SK-N-SH (cell line): ENCODE data around the gene NTNG2. TPM values are rescaled to one million over a fixed set of nuclear protein-coding genes. Genes with fewer than 3 reads are reported as not detected.

Source experiments
- CTCF ChIA-PET: fragments of 300-600, 350-600 bp; formaldehyde crosslinking; extraction: SDS; loops from one replicate; lab custom pipeline; 2021; lab: Yijun Ruan, JAX
- POLR2A ChIA-PET: fragments of 350-600 bp; sonication (Branson Sonifier 250); formaldehyde crosslinking; extraction: SDS; loops from one replicate; lab custom pipeline; 2020; ENCODE audit warnings: antibody characterized with exemption, inconsistent platforms; lab: Yijun Ruan, JAX
- DNase-seq: peaks from one replicate; pipeline ENCODE4 v3.0.0; 2012
- H2AFZ ChIP-seq: fragments of 200-600 bp; sonication (generic); 2 replicates; pipeline ENCODE4 v1.8.1; 2016; ENCODE audit warnings: antibody characterized with exemption, mild to moderate bottlenecking, low read depth
- H3F3A ChIP-seq: fragments of 200-600 bp; sonication (generic); replicated peaks from 2 replicates; pipeline ENCODE3; 2016; ENCODE audit warnings: antibody characterized with exemption, mild to moderate bottlenecking; ENCODE audit not compliant: insufficient read depth
- H3K27ac ChIP-seq, 2 experiments: fragments of 200-500 bp in 1 of 2; fragments of 200-600 bp in 1 of 2; sonication (Bioruptor generic) in 1 of 2; sonication (generic), shearing (Covaris generic) in 1 of 2; 2 replicates each; pipeline versions ENCODE4 v1.5.1 to v1.6.1; 2014 to 2016; ENCODE audit warnings: low read depth in 2 of 2, inconsistent platforms in 1 of 2, low read length in 1 of 2, mild to moderate bottlenecking in 1 of 2, mixed read lengths in 1 of 2
- H3K27me3 ChIP-seq: fragments of 200-600 bp; sonication (generic), shearing (Covaris generic); 2 replicates; pipeline ENCODE4 v1.6.1; 2016; ENCODE audit warnings: mixed run types; ENCODE audit not compliant: insufficient read depth
- H3K36me3 ChIP-seq, 2 experiments: fragments of 200-500 bp in 1 of 2; fragments of 200-600 bp in 1 of 2; sonication (Bioruptor generic) in 1 of 2; sonication (generic) in 1 of 2; replicated peaks in 1 of 2; 2 replicates each; pipeline versions ENCODE3 to v1.5.1; 2014 to 2016; ENCODE audit warnings: low read length in 1 of 2, mild to moderate bottlenecking in 1 of 2; ENCODE audit not compliant: insufficient read depth in 2 of 2, control insufficient read depth in 1 of 2
- H3K4me1 ChIP-seq, 2 experiments: fragments of 200-500 bp in 1 of 2; fragments of 200-600 bp in 1 of 2; sonication (Bioruptor generic) in 1 of 2; sonication (generic), shearing (Covaris generic) in 1 of 2; 2 replicates each; pipeline versions ENCODE4 v1.5.1 to v1.6.1; 2014 to 2016; ENCODE audit warnings: low read depth in 1 of 2, low read length in 1 of 2, mixed run types in 1 of 2; ENCODE audit not compliant: insufficient read depth in 2 of 2, control insufficient read depth in 1 of 2
- H3K4me2 ChIP-seq: fragments of 200-600 bp; sonication (generic), shearing (Covaris generic); 2 replicates; pipeline ENCODE4 v1.6.1; 2017; ENCODE audit warnings: mixed run types
- H3K4me3 ChIP-seq, 2 experiments: fragments of 200-500 bp in 1 of 2; fragments of 200-600 bp in 1 of 2; sonication (Bioruptor generic) in 1 of 2; sonication (generic), shearing (Covaris generic) in 1 of 2; 2 replicates each; pipeline versions ENCODE4 v1.5.1 to v1.8.1; 2014 to 2016; ENCODE audit warnings: low read depth in 2 of 2, inconsistent platforms in 1 of 2, low read length in 1 of 2, mild to moderate bottlenecking in 1 of 2, mixed read lengths in 1 of 2, moderate library complexity in 1 of 2
- H3K79me2 ChIP-seq: fragments of 200-600 bp; sonication (generic); 2 replicates; pipeline ENCODE4 v1.8.1; 2017; ENCODE audit warnings: mild to moderate bottlenecking; ENCODE audit not compliant: insufficient read depth
- H3K9ac ChIP-seq: fragments of 200-600 bp; sonication (generic); 2 replicates; pipeline ENCODE4 v1.6.1; 2017; ENCODE audit warnings: mixed run types
- H3K9me2 ChIP-seq: fragments of 200-600 bp; sonication (generic); 2 replicates; pipeline ENCODE4 v1.6.1; 2017; ENCODE audit warnings: mixed run types
- H3K9me3 ChIP-seq: fragments of 200-600 bp; sonication (generic); 2 replicates; pipeline ENCODE4 v1.6.1; 2017; ENCODE audit warnings: mixed run types, mild to moderate bottlenecking, moderate library complexity
- H4K20me1 ChIP-seq: fragments of 200-600 bp; sonication (generic); 2 replicates; pipeline ENCODE4 v1.6.1; 2017; ENCODE audit warnings: mild to moderate bottlenecking, mixed run types; ENCODE audit not compliant: insufficient read depth
- CHD2 ChIP-seq: fragments of 150-350 bp; IDR thresholded peaks from 2 replicates; pipeline ENCODE4 v1.6.1; 2018; ENCODE audit warnings: low read length; ENCODE audit not compliant: partially characterized antibody
- EP300 ChIP-seq, 2 experiments: IDR thresholded peaks; 2 replicates each; pipeline versions ENCODE4 v1.4.0 to v1.6.1; 2012; ENCODE audit warnings: borderline replicate concordance in 1 of 2, low read depth in 1 of 2, low read length in 1 of 2
- EZH2phosphoT487 ChIP-seq: fragments of 200-600 bp; sonication (generic); IDR thresholded peaks from 2 replicates; pipeline ENCODE4 v1.6.1; 2017; ENCODE audit warnings: low read depth, mixed run types, mild to moderate bottlenecking, antibody characterized with exemption, moderate library complexity, borderline replicate concordance
- FOSL2 ChIP-seq: IDR thresholded peaks from 2 replicates; pipeline ENCODE4 v1.4.0; 2012; ENCODE audit warnings: low read depth, mild to moderate bottlenecking, moderate library complexity, borderline replicate concordance
- FOXJ3 ChIP-seq: sonication (generic); formaldehyde crosslinking; IDR thresholded peaks from 2 replicates; pipeline ENCODE4 v1.5.1; 2020; ENCODE audit warnings: mild to moderate bottlenecking, missing genetic modification reagents
- GABPA ChIP-seq: IDR thresholded peaks from 2 replicates; pipeline ENCODE4 v1.4.0; 2012; ENCODE audit warnings: low read depth, mild to moderate bottlenecking
- GATA2 ChIP-seq: sonication (generic); formaldehyde crosslinking; IDR thresholded peaks from 2 replicates; pipeline ENCODE4 v1.5.0; 2020; ENCODE audit warnings: mild to moderate bottlenecking, missing genetic modification reagents
- JUND ChIP-seq: IDR thresholded peaks from 2 replicates; pipeline ENCODE4 v1.4.0; 2012
- MEF2A ChIP-seq: IDR thresholded peaks from 2 replicates; pipeline ENCODE4 v1.4.0; 2012; ENCODE audit warnings: low read depth, borderline replicate concordance
- NRF1 ChIP-seq: IDR thresholded peaks from 2 replicates; pipeline ENCODE4 v1.6.1; 2012; ENCODE audit warnings: low read depth, mild to moderate bottlenecking, low read length
- RAD21 ChIP-seq: IDR thresholded peaks from 2 replicates; pipeline ENCODE4 v1.6.1; 2012; ENCODE audit warnings: mild to moderate bottlenecking, low read length
- RCOR1 ChIP-seq: fragments of 150-350 bp; IDR thresholded peaks from 2 replicates; pipeline ENCODE4 v1.6.1; 2017; ENCODE audit warnings: antibody characterized with exemption, low read length
- RXRA ChIP-seq: IDR thresholded peaks from 2 replicates; pipeline ENCODE4 v1.4.0; 2012; ENCODE audit warnings: low read depth, mild to moderate bottlenecking, borderline replicate concordance
- SIN3A ChIP-seq: IDR thresholded peaks from 2 replicates; pipeline ENCODE4 v1.6.1; 2012; ENCODE audit warnings: low read depth, mild to moderate bottlenecking, low read length, moderate library complexity, borderline replicate concordance
- TAF1 ChIP-seq: IDR thresholded peaks from 2 replicates; pipeline ENCODE4 v1.6.1; 2012; ENCODE audit warnings: low read depth, mild to moderate bottlenecking, low read length, moderate library complexity, borderline replicate concordance
- TCF12 ChIP-seq: IDR thresholded peaks from 2 replicates; pipeline ENCODE4 v1.4.0; 2012
- YY1 ChIP-seq: IDR thresholded peaks from 2 replicates; pipeline ENCODE4 v1.4.0; 2012; ENCODE audit warnings: low read depth, mild to moderate bottlenecking
- WGBS: methylation state at CpG from one replicate; pipeline ENCODE4 v1.1.6; 2017; ENCODE audit warnings: low lambda C conversion rate; 5-methylcytosine and 5-hydroxymethylcytosine counted together
- polyA plus RNA-seq, 3 experiments: library from polyadenylated mRNA; depleted of rRNA; stranded (reverse); fragments of >200 nt; gene quantifications; 2 replicates each; pipeline ENCODE4 v1.2.3, GENCODE V29; 2012
- TF ChIP-seq, protein P1 (sequence below): fragments of 150-350 bp; IDR thresholded peaks from 2 replicates; pipeline ENCODE4 v1.6.1; 2016; ENCODE audit warnings: mild to moderate bottlenecking, low read depth, low read length
- TF ChIP-seq, protein P2 (sequence below): IDR thresholded peaks from 2 replicates; pipeline ENCODE4; 2012
- TF ChIP-seq, protein P3 (sequence below): fragments of 200-600 bp; sonication (generic); IDR thresholded peaks from 2 replicates; pipeline ENCODE4 v1.6.1; 2017; ENCODE audit warnings: antibody characterized with exemption, mild to moderate bottlenecking, moderate library complexity

Gene NTNG2
- polyA plus RNA-seq, 1 of the 3 experiments (the other 2 are of a cell fraction) = 6.1 TPM

DNA sequence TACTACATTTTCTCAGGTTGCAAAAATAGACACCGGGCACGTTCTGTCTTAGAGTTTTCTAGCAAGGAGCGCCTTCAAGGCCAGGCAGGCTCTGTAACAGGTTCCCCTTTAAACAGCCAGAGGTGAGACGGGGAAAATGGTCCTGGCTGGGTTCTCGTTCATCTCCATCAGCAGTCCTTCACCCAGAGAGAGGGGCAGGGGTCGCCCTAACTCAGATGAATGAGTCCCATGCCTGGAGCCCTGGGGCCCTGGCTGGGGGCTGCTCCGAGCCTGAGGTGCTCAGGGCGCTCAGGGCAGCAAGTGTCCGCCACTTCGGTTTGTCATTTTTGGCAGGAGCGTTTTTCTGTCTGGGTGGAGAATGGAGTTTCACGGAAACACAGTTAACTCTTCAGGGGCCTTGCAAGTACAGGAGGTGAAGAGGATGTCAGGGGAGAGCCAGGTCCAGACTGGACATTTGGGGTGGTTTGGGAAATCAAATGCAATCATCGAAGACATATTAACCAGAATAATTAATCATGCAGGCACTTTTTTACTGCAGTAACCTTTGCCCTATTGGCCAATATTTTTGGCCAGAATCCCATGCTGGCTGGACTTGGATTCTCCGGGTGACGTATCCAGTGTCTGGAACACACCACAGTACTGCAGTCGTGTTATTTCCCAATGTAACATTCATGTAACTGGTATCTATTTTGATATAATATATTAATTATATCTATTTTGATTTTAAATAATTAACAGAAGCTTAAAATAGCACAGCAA, 2.9 kb downstream of the NTNG2 start:
- no peaks in the 10 kb centered on the region for H3K36me3 ChIP-seq
- no peaks in the 10 kb centered on the region for H3K9me2 ChIP-seq
- H3K4me1 ChIP-seq = peaks cover 0 to 39% of the 10 kb centered on the region in 2 experiments; a peak in 1 of 4 replicates
- TF ChIP-seq NRF1 (no peak), RAD21 (no peak), MEF2A (no peak), SIN3A (no peak), GATA2 (CRISPR knock-in tag) (no peak), GABPA (no peak)
- TF ChIP-seq, protein P1, sequence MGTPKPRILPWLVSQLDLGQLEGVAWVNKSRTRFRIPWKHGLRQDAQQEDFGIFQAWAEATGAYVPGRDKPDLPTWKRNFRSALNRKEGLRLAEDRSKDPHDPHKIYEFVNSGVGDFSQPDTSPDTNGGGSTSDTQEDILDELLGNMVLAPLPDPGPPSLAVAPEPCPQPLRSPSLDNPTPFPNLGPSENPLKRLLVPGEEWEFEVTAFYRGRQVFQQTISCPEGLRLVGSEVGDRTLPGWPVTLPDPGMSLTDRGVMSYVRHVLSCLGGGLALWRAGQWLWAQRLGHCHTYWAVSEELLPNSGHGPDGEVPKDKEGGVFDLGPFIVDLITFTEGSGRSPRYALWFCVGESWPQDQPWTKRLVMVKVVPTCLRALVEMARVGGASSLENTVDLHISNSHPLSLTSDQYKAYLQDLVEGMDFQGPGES = no peak
- no peaks in the 10 kb centered on the region for H3K9me3 ChIP-seq
- no peak overlapping the region for H3K9ac ChIP-seq
- H3K27ac ChIP-seq = no peak overlapping the region
- ChIA-PET POLR2A (no interaction called here), CTCF (interaction anchor here (1.6 to 12.2 kb wide), 4 partner anchors 17 to 88 kb away, joined by 5 to 218 read pairs (median 50); no protein-coding TSS in a partner anchor)
- no peaks in the 10 kb centered on the region for H3F3A ChIP-seq
- H3K4me2 ChIP-seq = no peak overlapping the region
- no peaks in the 10 kb centered on the region for H3K27me3 ChIP-seq
- no peaks in the 10 kb centered on the region; the same call in 1 of the 2 replicates for H3K79me2 ChIP-seq
- no peak overlapping the region for H3K4me3 ChIP-seq
- H2AFZ ChIP-seq = no peak overlapping the region
- H4K20me1 ChIP-seq = peaks cover 24% of the 10 kb centered on the region; the same call in 1 of the 2 replicates
- no peak for DNase-seq
- WGBS = 84% methylated on average over 12 of the region's 16 CpGs

DNA sequence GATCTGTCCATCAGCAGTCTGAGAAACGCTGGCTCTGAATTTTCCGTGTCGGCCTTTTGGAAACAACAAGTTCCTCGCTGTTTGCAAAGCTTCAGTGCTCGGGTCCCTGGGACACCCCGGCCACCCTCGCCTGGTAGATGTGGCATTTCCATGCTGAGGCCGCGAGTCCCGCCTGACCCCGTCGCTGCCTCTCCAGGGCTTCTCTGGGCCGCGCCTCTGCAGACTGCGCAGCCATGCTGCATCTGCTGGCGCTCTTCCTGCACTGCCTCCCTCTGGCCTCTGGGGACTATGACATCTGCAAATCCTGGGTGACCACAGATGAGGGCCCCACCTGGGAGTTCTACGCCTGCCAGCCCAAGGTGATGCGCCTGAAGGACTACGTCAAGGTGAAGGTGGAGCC, 4.7 kb downstream of the NTNG2 start:
- Histone ChIP-seq H3K27ac (no peak overlapping the region), H3K4me1 (peaks cover 0 to 35% of the 10 kb centered on the region in 2 experiments; a peak in 1 of 4 replicates), H3K4me3 (no peak overlapping the region), H3K4me2 (no peak overlapping the region), H3K36me3 (no peaks in the 10 kb centered on the region), H3K79me2 (no peaks in the 10 kb centered on the region; the same call in 1 of the 2 replicates), H3K9ac (no peak overlapping the region), H3F3A (no peaks in the 10 kb centered on the region), H3K9me3 (no peaks in the 10 kb centered on the region), H2AFZ (no peak overlapping the region), H3K9me2 (no peaks in the 10 kb centered on the region), H4K20me1 (peaks cover 24% of the 10 kb centered on the region; the same call in 1 of the 2 replicates), H3K27me3 (no peaks in the 10 kb centered on the region)
- TF ChIP-seq EZH2phosphoT487 = no peak
- TF ChIP-seq EP300 (IDR thresholded peaks at IDR 0.05; ENCODE audit: borderline replicate concordance in 1 of 2, low read depth in 1 of 2, low read length in 1 of 2) = no peak
- no peak for TF ChIP-seq YY1
- TF ChIP-seq TCF12 = no peak
- no peak for TF ChIP-seq JUND
- TF ChIP-seq SIN3A = no peak
- no peak for TF ChIP-seq CHD2
- TF ChIP-seq, protein P2, sequence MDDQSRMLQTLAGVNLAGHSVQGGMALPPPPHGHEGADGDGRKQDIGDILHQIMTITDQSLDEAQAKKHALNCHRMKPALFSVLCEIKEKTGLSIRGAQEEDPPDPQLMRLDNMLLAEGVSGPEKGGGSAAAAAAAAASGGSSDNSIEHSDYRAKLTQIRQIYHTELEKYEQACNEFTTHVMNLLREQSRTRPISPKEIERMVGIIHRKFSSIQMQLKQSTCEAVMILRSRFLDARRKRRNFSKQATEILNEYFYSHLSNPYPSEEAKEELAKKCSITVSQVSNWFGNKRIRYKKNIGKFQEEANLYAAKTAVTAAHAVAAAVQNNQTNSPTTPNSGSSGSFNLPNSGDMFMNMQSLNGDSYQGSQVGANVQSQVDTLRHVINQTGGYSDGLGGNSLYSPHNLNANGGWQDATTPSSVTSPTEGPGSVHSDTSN = no peak
- TF ChIP-seq, protein P3, sequence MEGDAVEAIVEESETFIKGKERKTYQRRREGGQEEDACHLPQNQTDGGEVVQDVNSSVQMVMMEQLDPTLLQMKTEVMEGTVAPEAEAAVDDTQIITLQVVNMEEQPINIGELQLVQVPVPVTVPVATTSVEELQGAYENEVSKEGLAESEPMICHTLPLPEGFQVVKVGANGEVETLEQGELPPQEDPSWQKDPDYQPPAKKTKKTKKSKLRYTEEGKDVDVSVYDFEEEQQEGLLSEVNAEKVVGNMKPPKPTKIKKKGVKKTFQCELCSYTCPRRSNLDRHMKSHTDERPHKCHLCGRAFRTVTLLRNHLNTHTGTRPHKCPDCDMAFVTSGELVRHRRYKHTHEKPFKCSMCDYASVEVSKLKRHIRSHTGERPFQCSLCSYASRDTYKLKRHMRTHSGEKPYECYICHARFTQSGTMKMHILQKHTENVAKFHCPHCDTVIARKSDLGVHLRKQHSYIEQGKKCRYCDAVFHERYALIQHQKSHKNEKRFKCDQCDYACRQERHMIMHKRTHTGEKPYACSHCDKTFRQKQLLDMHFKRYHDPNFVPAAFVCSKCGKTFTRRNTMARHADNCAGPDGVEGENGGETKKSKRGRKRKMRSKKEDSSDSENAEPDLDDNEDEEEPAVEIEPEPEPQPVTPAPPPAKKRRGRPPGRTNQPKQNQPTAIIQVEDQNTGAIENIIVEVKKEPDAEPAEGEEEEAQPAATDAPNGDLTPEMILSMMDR = peak; percentile 45
- TF ChIP-seq FOSL2 = no peak
- no peak for TF ChIP-seq FOXJ3 (CRISPR knock-in tag)
- TF ChIP-seq NRF1 = no peak
- peak; percentile 41; the same call in 1 of the 2 replicates for TF ChIP-seq RAD21
- TF ChIP-seq TAF1 = no peak
- TF ChIP-seq, protein P1 = no peak
- TF ChIP-seq RXRA = no peak
- TF ChIP-seq RCOR1 = no peak
- POLR2A ChIA-PET = no interaction called here
- WGBS = 87% methylated on average over 18 of the region's 19 CpGs
- peak; percentile 58 for DNase-seq
- CTCF ChIA-PET = interaction anchor here (0.7 to 12.2 kb wide), 11 partner anchors 15 to 403 kb away, joined by 3 to 218 read pairs (median 3); no protein-coding TSS in a partner anchor
